ENCODE data around the gene RCSD1.
"Not testable (repeated sequence)": the region's sequence is repeated elsewhere in the genome, so short reads cannot be mapped to it uniquely, and the experiment has no call there.

The RCSD1 gene

GRCh38 chr1:167715157-167715999 is 85.3 kb downstream of the RCSD1 start:
- no peaks in the 10 kb centered on the region for H3K36me3 ChIP-seq (ENCODE audit: low read depth)
- TF ChIP-seq, protein P1, sequence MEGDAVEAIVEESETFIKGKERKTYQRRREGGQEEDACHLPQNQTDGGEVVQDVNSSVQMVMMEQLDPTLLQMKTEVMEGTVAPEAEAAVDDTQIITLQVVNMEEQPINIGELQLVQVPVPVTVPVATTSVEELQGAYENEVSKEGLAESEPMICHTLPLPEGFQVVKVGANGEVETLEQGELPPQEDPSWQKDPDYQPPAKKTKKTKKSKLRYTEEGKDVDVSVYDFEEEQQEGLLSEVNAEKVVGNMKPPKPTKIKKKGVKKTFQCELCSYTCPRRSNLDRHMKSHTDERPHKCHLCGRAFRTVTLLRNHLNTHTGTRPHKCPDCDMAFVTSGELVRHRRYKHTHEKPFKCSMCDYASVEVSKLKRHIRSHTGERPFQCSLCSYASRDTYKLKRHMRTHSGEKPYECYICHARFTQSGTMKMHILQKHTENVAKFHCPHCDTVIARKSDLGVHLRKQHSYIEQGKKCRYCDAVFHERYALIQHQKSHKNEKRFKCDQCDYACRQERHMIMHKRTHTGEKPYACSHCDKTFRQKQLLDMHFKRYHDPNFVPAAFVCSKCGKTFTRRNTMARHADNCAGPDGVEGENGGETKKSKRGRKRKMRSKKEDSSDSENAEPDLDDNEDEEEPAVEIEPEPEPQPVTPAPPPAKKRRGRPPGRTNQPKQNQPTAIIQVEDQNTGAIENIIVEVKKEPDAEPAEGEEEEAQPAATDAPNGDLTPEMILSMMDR (IDR thresholded peaks at IDR 0.05; ENCODE audit: poor library complexity, severe bottlenecking), result peak; percentile 94
- no peaks in the 10 kb centered on the region for H3K4me1 ChIP-seq (ENCODE audit: insufficient read depth, poor library complexity, severe bottlenecking)
- H3K4me3 ChIP-seq (ENCODE audit: severe bottlenecking), result peak overlapping the region; percentile 97
- DNase-seq (ENCODE audit: low spot score) (no peak), ATAC-seq (ENCODE audit: low read depth) (peak; percentile 53)
- peak overlapping the region; percentile 61 for H3K27ac ChIP-seq (ENCODE audit: poor library complexity, severe bottlenecking)
- no peaks in the 10 kb centered on the region for H3K27me3 ChIP-seq (ENCODE audit: insufficient read depth, poor library complexity, severe bottlenecking)
- H3K9me3 ChIP-seq (ENCODE audit: severe bottlenecking), result no peaks in the 10 kb centered on the region

GRCh38 chr1:167716000-167716271 is 85.9 kb downstream of the RCSD1 start:
- no peak for DNase-seq (ENCODE audit: low spot score)
- Histone ChIP-seq H3K4me3 (ENCODE audit: severe bottlenecking) (peak overlapping the region; percentile 97), H3K36me3 (ENCODE audit: low read depth) (no peaks in the 10 kb centered on the region), H3K4me1 (ENCODE audit: insufficient read depth, poor library complexity, severe bottlenecking) (no peaks in the 10 kb centered on the region), H3K27ac (ENCODE audit: poor library complexity, severe bottlenecking) (peak overlapping the region; percentile 61), H3K9me3 (ENCODE audit: severe bottlenecking) (no peaks in the 10 kb centered on the region), H3K27me3 (ENCODE audit: insufficient read depth, poor library complexity, severe bottlenecking) (no peaks in the 10 kb centered on the region)
- TF ChIP-seq, protein P1 (IDR thresholded peaks at IDR 0.05; ENCODE audit: poor library complexity, severe bottlenecking), result no peak
- ATAC-seq (ENCODE audit: low read depth), result no peak

- DNase-seq (ENCODE audit: low spot score) (no peak), ATAC-seq (ENCODE audit: low read depth) (no peak)
- H3K4me3 ChIP-seq (ENCODE audit: severe bottlenecking), result no peak overlapping the region
- H3K4me1 ChIP-seq (ENCODE audit: insufficient read depth, poor library complexity, severe bottlenecking), result no peaks in the 10 kb centered on the region
- no peaks in the 10 kb centered on the region for H3K9me3 ChIP-seq (ENCODE audit: severe bottlenecking)
- H3K36me3 ChIP-seq (ENCODE audit: low read depth), result no peaks in the 10 kb centered on the region
- no peaks in the 10 kb centered on the region for H3K27me3 ChIP-seq (ENCODE audit: insufficient read depth, poor library complexity, severe bottlenecking)
- TF ChIP-seq, protein P1 (IDR thresholded peaks at IDR 0.05; ENCODE audit: poor library complexity, severe bottlenecking), result no peak
- no peak overlapping the region for H3K27ac ChIP-seq (ENCODE audit: poor library complexity, severe bottlenecking)
Observed at GRCh38 chr1:167717351-167717750, 87.3 kb downstream of the RCSD1 start.

DNA sequence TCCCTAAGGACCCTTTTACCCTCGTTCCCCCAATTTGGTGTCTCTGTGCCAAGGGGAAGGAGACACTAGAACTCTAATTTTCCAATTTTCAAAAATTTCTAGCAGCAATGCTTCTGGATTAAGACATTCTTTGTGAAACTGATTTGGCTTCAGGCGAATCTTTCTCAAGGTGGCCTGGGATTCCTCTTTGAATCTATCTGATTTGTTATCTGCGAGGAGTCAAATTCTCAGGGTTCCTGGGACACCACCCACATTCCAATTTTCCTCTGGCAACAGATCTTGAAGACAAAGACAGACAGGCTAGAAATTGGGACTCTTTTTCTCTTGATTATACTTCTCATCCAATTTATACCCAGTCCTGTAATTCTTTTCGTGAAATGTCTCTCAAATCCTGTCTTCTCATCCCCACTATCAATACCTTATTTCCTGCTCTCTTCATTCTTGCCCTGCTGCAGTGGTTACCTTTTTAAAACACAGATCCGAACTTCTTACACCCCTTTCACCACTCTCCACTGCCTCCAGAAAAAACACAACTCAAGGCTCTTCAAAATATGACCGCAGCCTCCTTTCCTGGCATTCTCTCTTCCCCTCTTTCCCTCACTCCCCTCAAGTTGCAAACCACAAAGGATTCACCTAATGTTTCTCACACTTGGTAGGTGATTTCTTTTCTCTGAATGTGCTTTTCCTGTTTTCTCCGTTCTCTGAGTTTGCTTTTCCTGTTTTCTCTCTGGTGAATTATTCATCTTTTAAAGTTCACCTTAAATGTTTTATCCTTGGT is 89.1 kb downstream of the RCSD1 start:
- no peak overlapping the region for H3K4me3 ChIP-seq (ENCODE audit: severe bottlenecking)
- ATAC-seq (ENCODE audit: low read depth), result no peak
- TF ChIP-seq, protein P1 (IDR thresholded peaks at IDR 0.05; ENCODE audit: poor library complexity, severe bottlenecking), result no peak
- no peak overlapping the region for H3K27ac ChIP-seq (ENCODE audit: poor library complexity, severe bottlenecking)
- no peak for DNase-seq (ENCODE audit: low spot score)
- H3K27me3 ChIP-seq (ENCODE audit: insufficient read depth, poor library complexity, severe bottlenecking), result no peaks in the 10 kb centered on the region
- H3K9me3 ChIP-seq (ENCODE audit: severe bottlenecking), result no peaks in the 10 kb centered on the region
- peaks cover 8% of the 10 kb centered on the region for H3K4me1 ChIP-seq (ENCODE audit: insufficient read depth, poor library complexity, severe bottlenecking)
- H3K36me3 ChIP-seq (ENCODE audit: low read depth), result no peaks in the 10 kb centered on the region

DNA sequence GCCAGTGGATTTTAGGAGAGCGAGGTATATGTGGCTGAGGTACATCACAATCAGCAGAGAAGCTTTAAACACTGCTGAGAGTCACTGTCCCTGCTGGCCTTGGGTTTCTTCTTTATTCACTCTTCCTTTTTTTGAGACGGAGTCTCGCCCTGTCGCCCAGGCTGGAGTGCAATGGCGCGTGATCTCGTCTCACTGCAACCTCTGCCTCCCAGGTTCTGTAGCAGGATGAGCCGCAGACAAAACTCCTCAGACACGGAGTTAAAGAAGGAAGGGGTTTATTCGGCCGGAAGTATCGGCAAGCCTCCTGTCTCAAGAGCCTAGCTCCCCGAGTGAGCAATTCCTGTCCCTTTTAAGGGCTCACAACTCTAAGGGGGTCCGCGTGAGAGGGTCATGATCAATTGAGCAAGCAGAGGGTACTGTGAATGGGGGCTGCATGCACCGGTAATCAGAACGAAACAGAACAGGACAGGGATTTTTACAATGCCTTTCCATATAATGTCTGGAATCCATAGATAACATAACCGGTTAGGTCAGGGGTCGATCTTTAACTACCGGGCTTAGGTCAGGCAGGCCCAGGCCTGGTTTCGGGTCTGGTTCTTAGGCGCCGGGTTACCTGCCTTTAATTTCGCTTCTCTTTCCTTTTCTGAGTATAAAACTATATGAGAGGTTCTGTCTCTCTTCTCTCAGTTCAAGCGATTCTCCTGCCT is 89.8 kb downstream of the RCSD1 start:
- not testable (repeated sequence) for H3K27me3 ChIP-seq (ENCODE audit: insufficient read depth, poor library complexity, severe bottlenecking); H3K27ac ChIP-seq (ENCODE audit: poor library complexity, severe bottlenecking); ATAC-seq (ENCODE audit: low read depth); DNase-seq (ENCODE audit: low spot score); H3K4me1 ChIP-seq (ENCODE audit: insufficient read depth, poor library complexity, severe bottlenecking); H3K4me3 ChIP-seq (ENCODE audit: severe bottlenecking); H3K36me3 ChIP-seq (ENCODE audit: low read depth); H3K9me3 ChIP-seq (ENCODE audit: severe bottlenecking)
